Mammary epithelial cell (primary cell): ENCODE results near the gene DOCK10.

ENCODE experiments used
- CTCF ChIP-seq, 2 donors: IDR thresholded peaks in 1 of 2; conservative IDR thresholded peaks in 1 of 2; 2 replicates each; pipeline ENCODE4 v1.5.1; 2011 to 2012; ENCODE audit warnings: inconsistent platforms in 2 of 2, low read length in 2 of 2, mild to moderate bottlenecking in 2 of 2, control low read depth in 1 of 2, low read depth in 1 of 2; ENCODE audit not compliant: insufficient read depth in 1 of 2; ENCODE audit errors: extremely low read depth in 1 of 2
- EZH2 ChIP-seq: IDR thresholded peaks from 2 replicates; pipeline ENCODE4 v1.6.1; 2012; ENCODE audit warnings: low read length, inconsistent platforms, borderline replicate concordance

GRCh38 chr2:224837558-224837957, 204.7 kb downstream of the DOCK10 start:
- no peak for TF ChIP-seq CTCF (conservative IDR thresholded peaks at IDR 0.05 in 1 of 2, IDR thresholded peaks at IDR 0.05 in 1 of 2; ENCODE audit: extremely low read depth in 1 of 2, insufficient read depth in 1 of 2, low read depth in 1 of 2, low read length in 2 of 2)
- no peak for TF ChIP-seq EZH2
